Fibroblast of lung (primary cell): ENCODE measurements around the gene ASXL2. TPM values are rescaled to one million over a fixed set of nuclear protein-coding genes. Genes with fewer than 3 reads are reported as not detected.

Experiments used
- DNase-seq, 2 donors: peaks; one replicate each; pipeline versions ENCODE4 v3.0.0 to v3.0.0-alpha.2; 2010; ENCODE audit warnings: low read depth in 2 of 2
- H2AFZ ChIP-seq: 2 replicates; pipeline ENCODE4 v1.5.1; 2012; ENCODE audit warnings: low read length, control low read depth, inconsistent platforms
- H3K27ac ChIP-seq: 2 replicates; pipeline ENCODE4 v1.5.1; 2011; ENCODE audit warnings: low read length, control low read depth; ENCODE audit not compliant: insufficient read depth
- H3K27me3 ChIP-seq: 2 replicates; pipeline ENCODE4 v1.5.1; 2011; ENCODE audit warnings: mild to moderate bottlenecking, low read length; ENCODE audit not compliant: control insufficient read depth, insufficient read depth
- H3K36me3 ChIP-seq: 2 replicates; pipeline ENCODE4 v1.5.1; 2011; ENCODE audit warnings: low read length; ENCODE audit not compliant: control insufficient read depth, insufficient read depth
- H3K4me1 ChIP-seq: 2 replicates; pipeline ENCODE4 v1.5.1; 2011; ENCODE audit warnings: low read length; ENCODE audit not compliant: control insufficient read depth, insufficient read depth; ENCODE audit errors: extremely low read depth
- H3K4me2 ChIP-seq: 2 replicates; pipeline ENCODE4 v1.5.1; 2011; ENCODE audit warnings: low read length, control low read depth; ENCODE audit not compliant: insufficient read depth; ENCODE audit errors: extremely low read depth
- H3K4me3 ChIP-seq, 4 experiments: fragments of 200-600 bp in 1 of 4; sonication (generic) in 1 of 4; replicated peaks in 1 of 4; 2 replicates each; pipeline ENCODE4 v1.5.1; 2011 to 2016; ENCODE audit warnings: low read length in 4 of 4, low read depth in 3 of 4, mild to moderate bottlenecking in 3 of 4, control low read depth in 2 of 4, inconsistent platforms in 1 of 4, mixed read lengths in 1 of 4; ENCODE audit not compliant: insufficient read depth in 1 of 4; ENCODE audit errors: control extremely low read depth in 1 of 4
- H3K79me2 ChIP-seq: 2 replicates; pipeline ENCODE4 v1.5.1; 2012; ENCODE audit warnings: mild to moderate bottlenecking, low read length, inconsistent platforms; ENCODE audit not compliant: control insufficient read depth, insufficient read depth
- H3K9ac ChIP-seq: 2 replicates; pipeline ENCODE4 v1.5.1; 2011; ENCODE audit warnings: mild to moderate bottlenecking, low read length, control low read depth; ENCODE audit not compliant: insufficient read depth
- H3K9me3 ChIP-seq: 2 replicates; pipeline ENCODE4 v1.5.1; 2012; ENCODE audit warnings: low read depth, low read length; ENCODE audit not compliant: control insufficient read depth, insufficient read depth
- H4K20me1 ChIP-seq: 2 replicates; pipeline ENCODE4 v1.5.1; 2011; ENCODE audit warnings: low read length; ENCODE audit not compliant: control insufficient read depth, insufficient read depth; ENCODE audit errors: extremely low read depth
- EZH2 ChIP-seq: IDR thresholded peaks from 2 replicates; pipeline ENCODE4 v1.5.1; 2012; ENCODE audit warnings: low read length, control low read depth, mild to moderate bottlenecking; ENCODE audit errors: missing control alignments
- polyA plus RNA-seq, 2 donors: library from polyadenylated mRNA; depleted of rRNA in 1 of 2; stranded (reverse) in 1 of 2; unstranded in 1 of 2; fragments of >200 nt; gene quantifications; 2 replicates each; pipeline ENCODE4 v1.2.1, GENCODE V29; 2011 to 2012; ENCODE audit warnings: missing spikeins in 1 of 2
- total RNA-seq: library from RNA; depleted of rRNA; stranded (reverse); fragments of >200 nt; gene quantifications from 2 replicates; pipeline ENCODE4 v1.2.1, GENCODE V29; 2014
- TF ChIP-seq, protein P1 (sequence below), 2 donors: IDR thresholded peaks in 1 of 2; conservative IDR thresholded peaks in 1 of 2; 1 replicate in 1 of 2; 2 replicates in 1 of 2; pipeline ENCODE4 v1.5.1; 2011 to 2012; ENCODE audit warnings: low read length in 2 of 2, control low read depth in 1 of 2, inconsistent platforms in 1 of 2, low read depth in 1 of 2, mild to moderate bottlenecking in 1 of 2

The ASXL2 gene
- total and polyA plus RNA-seq, 2 donors (not counting 1 experiment from before 2014, with no cell fraction given) = 5.9 to 16.6 TPM

DNA sequence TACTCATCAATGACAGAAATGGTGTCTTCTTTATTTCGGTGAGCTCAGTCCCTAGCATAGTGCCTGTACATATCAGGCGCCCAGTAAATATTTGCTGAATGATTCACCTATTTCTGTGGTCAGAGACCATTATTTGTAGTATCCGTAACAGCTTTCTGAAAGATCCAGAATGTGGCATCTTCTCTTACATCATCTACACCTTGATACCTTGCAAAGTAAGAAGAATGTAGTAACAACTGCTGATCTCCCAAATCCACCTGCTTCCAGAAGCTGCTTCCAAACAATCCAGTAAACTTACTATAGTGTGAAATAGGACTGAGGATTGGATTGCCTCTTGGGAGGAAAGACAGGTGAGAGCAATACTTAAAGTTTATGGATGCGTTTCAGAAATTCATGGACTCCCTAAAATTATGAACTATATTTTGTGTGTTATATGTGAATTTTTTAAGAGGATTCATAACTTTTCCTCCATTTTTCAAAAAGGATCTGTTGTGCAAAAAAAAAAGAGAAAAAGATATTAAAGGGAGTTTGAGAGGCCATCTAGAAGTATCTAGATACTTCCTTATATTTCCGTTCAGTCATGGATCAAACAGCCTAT lies 945 bp upstream of the ASXL2 start:
- peak; percentile 47 to 79 for DNase-seq
- H3K79me2 ChIP-seq = peaks cover 36% of the 10 kb centered on the region
- H3K9ac ChIP-seq = no peak overlapping the region
- H2AFZ ChIP-seq = peak overlapping the region; percentile 92
- H3K27ac ChIP-seq = peak overlapping the region; percentile 70
- H3K4me1 ChIP-seq = peaks cover 4% of the 10 kb centered on the region
- peak overlapping the region; percentile 91 for H3K4me2 ChIP-seq
- no peaks in the 10 kb centered on the region for H3K36me3 ChIP-seq
- no peaks in the 10 kb centered on the region for H4K20me1 ChIP-seq
- TF ChIP-seq, protein P1, sequence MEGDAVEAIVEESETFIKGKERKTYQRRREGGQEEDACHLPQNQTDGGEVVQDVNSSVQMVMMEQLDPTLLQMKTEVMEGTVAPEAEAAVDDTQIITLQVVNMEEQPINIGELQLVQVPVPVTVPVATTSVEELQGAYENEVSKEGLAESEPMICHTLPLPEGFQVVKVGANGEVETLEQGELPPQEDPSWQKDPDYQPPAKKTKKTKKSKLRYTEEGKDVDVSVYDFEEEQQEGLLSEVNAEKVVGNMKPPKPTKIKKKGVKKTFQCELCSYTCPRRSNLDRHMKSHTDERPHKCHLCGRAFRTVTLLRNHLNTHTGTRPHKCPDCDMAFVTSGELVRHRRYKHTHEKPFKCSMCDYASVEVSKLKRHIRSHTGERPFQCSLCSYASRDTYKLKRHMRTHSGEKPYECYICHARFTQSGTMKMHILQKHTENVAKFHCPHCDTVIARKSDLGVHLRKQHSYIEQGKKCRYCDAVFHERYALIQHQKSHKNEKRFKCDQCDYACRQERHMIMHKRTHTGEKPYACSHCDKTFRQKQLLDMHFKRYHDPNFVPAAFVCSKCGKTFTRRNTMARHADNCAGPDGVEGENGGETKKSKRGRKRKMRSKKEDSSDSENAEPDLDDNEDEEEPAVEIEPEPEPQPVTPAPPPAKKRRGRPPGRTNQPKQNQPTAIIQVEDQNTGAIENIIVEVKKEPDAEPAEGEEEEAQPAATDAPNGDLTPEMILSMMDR (conservative IDR thresholded peaks at IDR 0.05 in 1 of 2, IDR thresholded peaks at IDR 0.05 in 1 of 2; ENCODE audit: low read depth in 1 of 2, low read length in 2 of 2) = no peak
- TF ChIP-seq EZH2 = no peak
- H3K4me3 ChIP-seq = peak overlapping the region in 2 of 4 experiments; percentile 86 to 94
- no peaks in the 10 kb centered on the region for H3K9me3 ChIP-seq
- no peaks in the 10 kb centered on the region for H3K27me3 ChIP-seq

DNA sequence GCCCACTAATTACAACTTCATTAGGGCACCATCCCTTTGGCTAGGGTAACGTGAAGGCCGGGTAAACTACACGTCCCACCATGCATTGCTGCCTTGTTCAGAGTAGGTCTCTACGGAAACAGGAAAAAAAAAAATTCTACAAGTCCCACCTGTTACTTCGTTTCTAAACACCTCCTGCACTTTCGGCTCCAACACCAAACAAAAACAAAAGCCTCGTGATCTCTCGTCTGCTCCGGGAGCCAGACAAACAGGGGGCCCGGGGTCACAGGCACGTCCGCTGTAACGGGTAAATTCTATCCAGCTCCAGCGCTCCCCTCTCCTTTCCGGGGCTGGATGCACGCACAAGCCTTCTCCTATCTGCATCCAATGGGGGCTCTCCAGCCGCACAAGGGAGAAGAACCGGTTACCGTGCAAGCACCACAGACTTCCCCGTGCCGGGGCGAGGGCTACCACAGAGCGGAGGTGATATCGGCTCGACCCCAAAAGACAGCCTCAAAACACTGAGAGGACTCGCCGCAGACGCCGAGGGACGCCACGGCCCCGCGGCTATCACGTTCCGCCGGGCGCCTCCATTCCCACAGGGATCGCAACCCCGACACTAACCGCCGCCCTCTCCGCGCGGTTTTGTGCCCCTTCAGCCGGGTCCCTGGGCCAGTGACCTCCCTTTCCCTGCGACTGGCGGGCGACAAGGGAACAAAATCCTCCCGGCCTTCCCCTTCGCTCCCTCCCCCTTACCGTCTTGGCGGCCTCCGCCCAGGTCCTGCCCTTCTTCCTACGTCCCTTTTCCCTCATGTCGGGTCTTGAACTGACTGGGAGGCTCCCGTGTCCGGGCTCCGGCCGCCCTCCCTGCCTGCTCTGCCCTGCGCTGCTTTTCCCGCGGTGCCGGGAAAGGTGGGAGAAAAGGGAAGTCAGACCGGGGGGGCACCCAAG lies 591 bp downstream of the ASXL2 start:
- peaks cover 49% of the 10 kb centered on the region for H3K79me2 ChIP-seq

DNA sequence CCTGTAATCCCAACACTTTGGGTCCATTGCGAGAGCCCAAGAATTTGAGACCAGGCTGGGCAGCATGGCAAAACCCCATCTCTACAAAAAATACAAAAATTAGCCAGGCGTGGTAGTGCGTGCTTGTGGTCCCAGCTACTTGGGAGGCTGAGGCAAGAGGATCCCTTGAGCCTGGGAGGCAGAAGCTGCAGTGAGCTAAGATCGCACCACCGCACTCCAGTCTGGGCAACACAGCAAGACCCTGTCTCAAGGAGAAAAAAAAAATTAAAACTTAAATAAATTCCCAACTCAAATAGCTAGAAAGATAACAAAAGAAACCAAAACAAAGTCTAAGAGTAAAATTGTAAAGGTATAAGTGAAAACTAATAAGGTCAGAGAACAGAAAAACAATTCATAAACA lies 6.2 kb downstream of the ASXL2 start:
- Histone ChIP-seq H3K9me3 (no peaks in the 10 kb centered on the region), H3K9ac (no peak overlapping the region), H4K20me1 (no peaks in the 10 kb centered on the region), H3K27me3 (no peaks in the 10 kb centered on the region), H3K4me1 (no peaks in the 10 kb centered on the region), H3K79me2 (peaks cover 64% of the 10 kb centered on the region), H2AFZ (no peak overlapping the region), H3K4me3 (no peak overlapping the region), H3K4me2 (no peak overlapping the region), H3K27ac (no peak overlapping the region), H3K36me3 (peaks cover 2% of the 10 kb centered on the region)
- TF ChIP-seq, protein P1 (conservative IDR thresholded peaks at IDR 0.05 in 1 of 2, IDR thresholded peaks at IDR 0.05 in 1 of 2; ENCODE audit: low read depth in 1 of 2, low read length in 2 of 2) = no peak
- no peak for TF ChIP-seq EZH2
- no peak for DNase-seq

More for the DNA sequence above, 591 bp downstream of the ASXL2 start:
- Histone ChIP-seq H3K4me2 (peak overlapping the region; percentile 26), H3K4me1 (peaks cover 4% of the 10 kb centered on the region), H2AFZ (peak overlapping the region; percentile 79), H3K27ac (peak overlapping the region; percentile 92), H4K20me1 (no peaks in the 10 kb centered on the region), H3K36me3 (no peaks in the 10 kb centered on the region), H3K9ac (peak overlapping the region; percentile 97), H3K4me3 (peak overlapping the region; percentile 82 to 96 (median 94)), H3K27me3 (no peaks in the 10 kb centered on the region), H3K9me3 (no peaks in the 10 kb centered on the region)
- DNase-seq = peak; percentile 59 to 60
- TF ChIP-seq, protein P1 (conservative IDR thresholded peaks at IDR 0.05 in 1 of 2, IDR thresholded peaks at IDR 0.05 in 1 of 2; ENCODE audit: low read depth in 1 of 2, low read length in 2 of 2) = no peak
- no peak for TF ChIP-seq EZH2
